Left lobe of liver (tissue), 1 donor: ENCODE measurements around the gene PROK1. TPM values are rescaled to one million over a fixed set of nuclear protein-coding genes. Genes with fewer than 3 reads are reported as not detected.

Source experiments
- total RNA-seq: library from RNA; stranded (reverse); gene quantifications from one replicate; pipeline ENCODE4 v1.2.1, GENCODE V29; 2021
- donor health status: DM: no; HTN: yes; CAD: no.

PROK1 gene
- total RNA-seq, 1 donor from 2014 or later: not detected

Other genes with a start within 250 kb of the PROK1 start
- gene KCNC4, start 240.8 kb upstream of the PROK1 start, total RNA-seq: 1.8 TPM
- gene RBM15, start 111.8 kb upstream of the PROK1 start, total RNA-seq: 9.6 TPM
- gene SLC16A4, start 60.1 kb upstream of the PROK1 start, total RNA-seq: 3.5 TPM
- 49.8 TPM for gene LAMTOR5, start 43.5 kb upstream of the PROK1 start, total RNA-seq
- not detected for gene KCNA10, start 68.0 kb downstream of the PROK1 start, total RNA-seq
- gene KCNA2, start 155.2 kb downstream of the PROK1 start, total RNA-seq: 0.03 TPM
- 0.43 TPM for gene KCNA3, start 223.8 kb downstream of the PROK1 start, total RNA-seq